ENCODE results near the gene GRHL3.

GRHL3 gene

GRCh38 chr1:24387636-24388175 is 68.5 kb downstream of the GRHL3 start:
- no peaks in the 10 kb centered on the region for H3K27me3 ChIP-seq
- no peaks in the 10 kb centered on the region for H3K36me3 ChIP-seq
- no peaks in the 10 kb centered on the region for H3K4me1 ChIP-seq
- DNase-seq: no peak
- H3K9me3 ChIP-seq: no peaks in the 10 kb centered on the region
- no peak overlapping the region for H3K4me3 ChIP-seq (ENCODE audit: low read depth, low read length)
- TF ChIP-seq CTCF (IDR thresholded peaks at IDR 0.05; ENCODE audit: low read depth, low read length): no peak

GRCh38 chr1:24388331-24388885 is 69.3 kb downstream of the GRHL3 start:
- Histone ChIP-seq H3K9me3 (no peaks in the 10 kb centered on the region), H3K27me3 (no peaks in the 10 kb centered on the region), H3K4me1 (no peaks in the 10 kb centered on the region), H3K4me3 (ENCODE audit: low read depth, low read length) (no peak overlapping the region), H3K36me3 (no peaks in the 10 kb centered on the region)
- TF ChIP-seq CTCF (IDR thresholded peaks at IDR 0.05; ENCODE audit: low read depth, low read length): no peak
- no peak for DNase-seq

- no peaks in the 10 kb centered on the region for H3K9me3 ChIP-seq
- DNase-seq: no peak
- H3K27me3 ChIP-seq: no peaks in the 10 kb centered on the region
- no peak overlapping the region for H3K4me3 ChIP-seq (ENCODE audit: low read depth, low read length)
- TF ChIP-seq CTCF (IDR thresholded peaks at IDR 0.05; ENCODE audit: low read depth, low read length): no peak
- no peaks in the 10 kb centered on the region for H3K36me3 ChIP-seq
- H3K4me1 ChIP-seq: no peaks in the 10 kb centered on the region
Observed at GRCh38 chr1:24389231-24389678, 70.1 kb downstream of the GRHL3 start.

GRCh38 chr1:24390924-24391782 is 72.0 kb downstream of the GRHL3 start:
- Histone ChIP-seq H3K9me3 (no peaks in the 10 kb centered on the region), H3K4me1 (no peaks in the 10 kb centered on the region), H3K4me3 (ENCODE audit: low read depth, low read length) (no peak overlapping the region), H3K27me3 (no peaks in the 10 kb centered on the region), H3K36me3 (no peaks in the 10 kb centered on the region)
- peak; percentile 84 for TF ChIP-seq CTCF (IDR thresholded peaks at IDR 0.05; ENCODE audit: low read depth, low read length)
- peak; percentile 65 for DNase-seq

GRCh38 chr1:24391882-24392603 is 72.9 kb downstream of the GRHL3 start:
- peak; percentile 51 for DNase-seq
- TF ChIP-seq CTCF (IDR thresholded peaks at IDR 0.05; ENCODE audit: low read depth, low read length): peak; percentile 76
- Histone ChIP-seq H3K9me3 (no peaks in the 10 kb centered on the region), H3K4me1 (no peaks in the 10 kb centered on the region), H3K27me3 (no peaks in the 10 kb centered on the region), H3K4me3 (ENCODE audit: low read depth, low read length) (no peak overlapping the region), H3K36me3 (no peaks in the 10 kb centered on the region)

All from BE2C (cell line).